HepG2 (cell line): ENCODE measurements around the gene EEPD1. TPM values are rescaled to one million over a fixed set of nuclear protein-coding genes. Genes with fewer than 3 reads are reported as not detected.

Experiments
- CBX2 ChIP-seq, 2 experiments: fragments of 200-600 bp in 1 of 2; sonication (generic); formaldehyde crosslinking in 1 of 2; IDR thresholded peaks; 2 replicates each; pipeline versions ENCODE4 v1.7.0 to v1.8.1; 2018 to 2022; ENCODE audit warnings: low read depth in 2 of 2, low read length in 1 of 2, mild to moderate bottlenecking in 1 of 2, missing genetic modification reagents in 1 of 2
- CC2D1A ChIP-seq: sonication (generic); formaldehyde crosslinking; IDR thresholded peaks from 2 replicates; pipeline ENCODE4 v1.8.1; 2023; ENCODE audit warnings: mild to moderate bottlenecking, missing genetic modification reagents
- CHD2 ChIP-seq: IDR thresholded peaks from 2 replicates; pipeline ENCODE4 v1.6.1; 2011; ENCODE audit warnings: low read depth, low read length, improper control_type of control experiment
- FOXA1 ChIP-seq, 2 experiments: fragments of 450-650 bp in 1 of 2; sonication (generic) in 1 of 2; formaldehyde crosslinking in 1 of 2; IDR thresholded peaks; 2 replicates each; pipeline versions ENCODE4 v1.4.0 to v1.6.1; 2016 to 2020; ENCODE audit warnings: missing genetic modification reagents in 1 of 2
- HDAC6 ChIP-seq: fragments of 200-600 bp; sonication (generic); IDR thresholded peaks from 2 replicates; pipeline ENCODE4 v1.7.0; 2017; ENCODE audit warnings: mild to moderate bottlenecking, antibody characterized with exemption, low read length, low read depth
- JUN ChIP-seq: sonication (generic); formaldehyde crosslinking; IDR thresholded peaks from 2 replicates; pipeline ENCODE4 v1.4.0; 2020; ENCODE audit warnings: mild to moderate bottlenecking, missing genetic modification reagents
- KAT2B ChIP-seq: fragments of 150-350 bp; IDR thresholded peaks from 2 replicates; pipeline ENCODE4 v1.6.1; 2014; ENCODE audit warnings: low read depth, low read length, borderline replicate concordance
- MBNL3 ChIP-seq: fragments of 250-450 bp; sonication (Bioruptor Pico); conservative IDR thresholded peaks from 2 replicates; pipeline ENCODE4 v1.8.0; 2022; ENCODE audit warnings: mild to moderate bottlenecking, inconsistent platforms
- NFKB2 ChIP-seq: sonication (generic); formaldehyde crosslinking; IDR thresholded peaks from 2 replicates; pipeline ENCODE4 v1.4.0; 2020; ENCODE audit warnings: missing genetic modification reagents, borderline replicate concordance
- PCBP1 ChIP-seq: fragments of 200-400 bp; formaldehyde crosslinking; IDR thresholded peaks from 2 replicates; pipeline ENCODE4 v1.6.1; 2017; ENCODE audit warnings: mild to moderate bottlenecking, low read depth, low read length, borderline replicate concordance
- PREB ChIP-seq: sonication (generic); formaldehyde crosslinking; IDR thresholded peaks from 2 replicates; pipeline ENCODE4 v1.4.0; 2020; ENCODE audit warnings: missing genetic modification reagents
- REST ChIP-seq, 2 experiments: IDR thresholded peaks; 2 replicates each; pipeline ENCODE4 v1.6.1; 2011 to 2012; ENCODE audit warnings: low read length in 2 of 2, borderline replicate concordance in 1 of 2, low read depth in 1 of 2, mild to moderate bottlenecking in 1 of 2, moderate library complexity in 1 of 2
- SIN3B ChIP-seq: fragments of 150-350 bp; IDR thresholded peaks from 2 replicates; pipeline ENCODE4 v1.6.1; 2014; ENCODE audit warnings: low read length
- YEATS4 ChIP-seq: sonication (generic); formaldehyde crosslinking; IDR thresholded peaks from 2 replicates; pipeline ENCODE4 v1.4.0; 2020; ENCODE audit warnings: missing genetic modification reagents, borderline replicate concordance
- ZBTB20 ChIP-seq: sonication (generic); formaldehyde crosslinking; IDR thresholded peaks from 2 replicates; pipeline ENCODE4 v1.8.1; 2023; ENCODE audit warnings: missing genetic modification reagents, low read depth, mild to moderate bottlenecking, borderline replicate concordance
- ZBTB38 ChIP-seq: sonication (generic); formaldehyde crosslinking; IDR thresholded peaks from 2 replicates; pipeline ENCODE4 v1.5.1; 2020; ENCODE audit warnings: mild to moderate bottlenecking, missing genetic modification reagents
- ZFP90 ChIP-seq: sonication (generic); formaldehyde crosslinking; IDR thresholded peaks from 2 replicates; pipeline ENCODE4 v1.8.0; 2022; ENCODE audit warnings: missing genetic modification reagents, mild to moderate bottlenecking, inconsistent platforms, borderline replicate concordance
- ZNF337 ChIP-seq: sonication (generic); formaldehyde crosslinking; IDR thresholded peaks from 2 replicates; pipeline ENCODE4 v1.5.1; 2020; ENCODE audit warnings: missing genetic modification reagents, low read depth, mild to moderate bottlenecking, borderline replicate concordance
- ZNF33A ChIP-seq: sonication (generic); formaldehyde crosslinking; IDR thresholded peaks from 2 replicates; pipeline ENCODE4 v1.5.1; 2020; ENCODE audit warnings: missing genetic modification reagents, mild to moderate bottlenecking, moderate library complexity, borderline replicate concordance
- ZNF432 ChIP-seq: sonication (generic); formaldehyde crosslinking; IDR thresholded peaks from 2 replicates; pipeline ENCODE4 v1.5.0; 2020; ENCODE audit warnings: missing genetic modification reagents, mild to moderate bottlenecking, borderline replicate concordance
- ZNF724P ChIP-seq: sonication (generic); formaldehyde crosslinking; IDR thresholded peaks from 2 replicates; pipeline ENCODE4 v1.8.0; 2022; ENCODE audit warnings: missing genetic modification reagents, borderline replicate concordance
- ZNF747 ChIP-seq: sonication (generic); formaldehyde crosslinking; IDR thresholded peaks from 2 replicates; pipeline ENCODE4 v1.8.1; 2023; ENCODE audit warnings: missing genetic modification reagents, mild to moderate bottlenecking, borderline replicate concordance
- polyA plus RNA-seq, 8 experiments: library from polyadenylated mRNA; depleted of rRNA in 3 of 8; stranded (reverse) in 7 of 8; unstranded in 1 of 8; fragments of >200 nt; fragmentation: Illumina TruSeq in 4 of 8; extraction: Trizol in 4 of 8; gene quantifications; 2 replicates each; pipeline versions ENCODE4 v1.2.1 to v1.2.3, GENCODE V29; 2011 to 2016; ENCODE audit warnings: low read depth in 4 of 8, missing spikeins in 1 of 8, mixed read lengths in 1 of 8; ENCODE audit not compliant: insufficient read depth in 1 of 8
- total RNA-seq, 5 experiments: library from RNA; depleted of rRNA; stranded (reverse); fragments of >200 nt; fragmentation: Illumina TruSeq; extraction: Trizol; gene quantifications; 2 replicates each; pipeline ENCODE4 v1.2.3, GENCODE V29; 2016; ENCODE audit warnings: low read depth in 1 of 5

The EEPD1 gene
- total and polyA plus RNA-seq, 2 of the 13 experiments (the other 11 are each of a cell fraction or from before 2014, with no cell fraction given) = 10.1 to 16.4 TPM

GRCh38 chr7:36291387-36292316, 138.6 kb downstream of the EEPD1 start (continued):
- no peak for TF ChIP-seq JUN (CRISPR knock-in tag)
- no peak for TF ChIP-seq ZNF33A (CRISPR knock-in tag)
- TF ChIP-seq ZBTB20 (CRISPR knock-in tag) = no peak
- TF ChIP-seq CBX2 (IDR thresholded peaks at IDR 0.05; ENCODE audit: low read depth, low read length) = no peak
- TF ChIP-seq CBX2 (CRISPR knock-in tag; IDR thresholded peaks at IDR 0.05; ENCODE audit: low read depth) = 0 out of 2 replicates have a peak, but pooled peaks have one; percentile 46
- TF ChIP-seq ZNF724P (CRISPR knock-in tag) = no peak
- no peak for TF ChIP-seq ZNF432 (CRISPR knock-in tag)
- no peak for TF ChIP-seq FOXA1 (IDR thresholded peaks at IDR 0.05)
- no peak for TF ChIP-seq FOXA1 (CRISPR knock-in tag; IDR thresholded peaks at IDR 0.05)
- peak; percentile 49 for TF ChIP-seq YEATS4 (CRISPR knock-in tag)
- TF ChIP-seq ZBTB38 (CRISPR knock-in tag) = no peak
- TF ChIP-seq CC2D1A (CRISPR knock-in tag) = no peak
- TF ChIP-seq SIN3B = no peak; the same call in 1 of the 2 replicates
- TF ChIP-seq ZNF747 = no peak
- no peak; the same call in 1 of the 2 replicates for TF ChIP-seq ZFP90 (CRISPR knock-in tag)
- TF ChIP-seq CHD2 = no peak
- no peak for TF ChIP-seq KAT2B
- TF ChIP-seq PCBP1 = no peak
- TF ChIP-seq MBNL3 (CRISPR knock-in tag) = no peak
- no peak for TF ChIP-seq HDAC6
- TF ChIP-seq PREB = no peak
- TF ChIP-seq REST (IDR thresholded peaks at IDR 0.05; ENCODE audit: borderline replicate concordance in 1 of 2, low read depth in 1 of 2, low read length in 2 of 2) = no peak
- 0 out of 2 replicates have a peak, but pooled peaks have one; percentile 21 for TF ChIP-seq NFKB2
- TF ChIP-seq ZNF337 (CRISPR knock-in tag) = no peak
